T-helper 17 cell (primary cell): ENCODE data around the gene OR2V2. TPM values are rescaled to one million over a fixed set of nuclear protein-coding genes. Genes with fewer than 3 reads are reported as not detected.
"Not testable (repeated sequence)": the region's sequence is repeated elsewhere in the genome, so short reads cannot be mapped to it uniquely, and the experiment has no call there.

Experiments used
- ATAC-seq: fragments of 150-1000 bp; cut with Tn5 transposase; 2 replicates; pipeline ENCODE4 v1.10.0; 2021; ENCODE audit warnings: mild to moderate bottlenecking, moderate library complexity
- DNase-seq, 3 donors: peaks; one replicate each; pipeline versions ENCODE4 v3.0.0 to v3.0.0-alpha.2; 2020 to 2021
- H3K9me3 ChIP-seq: one replicate; pipeline ENCODE4 v1.7.0; 2013; ENCODE audit warnings: low read length, mild to moderate bottlenecking; ENCODE audit not compliant: control insufficient read depth, poor library complexity, severe bottlenecking
- H3K27ac Mint-ChIP-seq: one replicate; pipeline ENCODE4 v1.8.0; 2022; ENCODE audit warnings: mild to moderate bottlenecking, moderate library complexity, mixed read lengths
- H3K27me3 Mint-ChIP-seq: one replicate; pipeline ENCODE4 v1.8.0; 2022; ENCODE audit warnings: mixed read lengths
- H3K36me3 Mint-ChIP-seq: one replicate; pipeline ENCODE4 v1.8.0; 2022; ENCODE audit warnings: low read depth, mixed read lengths
- H3K4me1 Mint-ChIP-seq: one replicate; pipeline ENCODE4 v1.8.0; 2022; ENCODE audit warnings: mild to moderate bottlenecking, mixed read lengths
- H3K4me3 Mint-ChIP-seq: one replicate; pipeline ENCODE4 v1.8.0; 2022; ENCODE audit warnings: mild to moderate bottlenecking, moderate library complexity, mixed read lengths
- total RNA-seq, 4 donors: library from RNA in 2 of 4; stranded (reverse) in 2 of 4; gene quantifications; one replicate each; pipeline ENCODE4 v1.2.3 and lab custom pipeline; 2022 to 2026

OR2V2 gene
- total RNA-seq, 2 donors from 2014 or later = not detected

- no peaks in the 10 kb centered on the region for H3K9me3 ChIP-seq
- H3K27me3 Mint-ChIP-seq = peaks cover 80% of the 10 kb centered on the region
- H3K4me3 Mint-ChIP-seq = no peak overlapping the region
- DNase-seq (no peak), ATAC-seq (no peak)
- peaks cover 4% of the 10 kb centered on the region for H3K4me1 Mint-ChIP-seq
- no peak overlapping the region for H3K27ac Mint-ChIP-seq
- peaks cover 4% of the 10 kb centered on the region for H3K36me3 Mint-ChIP-seq
These were observed 39.7 kb upstream of the OR2V2 start for GRCh38 chr5:181107699-181108098.

DNA sequence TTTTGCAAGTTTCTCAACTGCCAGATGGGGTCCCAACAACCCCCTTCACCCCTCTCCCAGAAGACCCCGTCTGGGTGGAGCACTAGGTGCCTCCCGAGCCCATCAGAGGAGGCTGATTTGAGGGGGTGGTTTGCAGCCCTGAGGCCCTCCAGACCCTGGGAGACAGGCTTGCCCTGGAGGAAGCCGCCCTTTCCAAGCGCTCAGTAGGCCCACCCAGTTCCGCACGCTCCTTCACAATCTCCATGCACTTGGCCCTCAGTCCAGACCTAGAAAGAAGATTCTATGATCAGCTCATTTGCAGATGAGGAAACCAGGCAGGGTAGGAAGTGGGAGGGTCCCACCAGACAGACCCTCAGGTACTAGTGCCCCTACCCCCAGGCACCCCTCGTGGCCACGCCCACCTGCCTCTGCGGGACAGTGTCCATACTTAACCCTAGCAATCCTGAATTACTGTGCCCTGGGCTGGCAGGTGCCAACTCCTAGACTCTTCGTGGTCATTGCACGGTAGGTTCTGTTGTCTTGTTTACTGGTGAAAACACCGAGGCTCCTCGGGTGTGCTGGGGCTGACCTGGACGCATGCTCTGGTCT lies 38.7 kb upstream of the OR2V2 start:
- Mint-ChIP-seq H3K4me1 (peaks cover 4% of the 10 kb centered on the region), H3K27ac (no peak overlapping the region), H3K27me3 (peaks cover 80% of the 10 kb centered on the region), H3K4me3 (no peak overlapping the region), H3K36me3 (peaks cover 4% of the 10 kb centered on the region)
- no peaks in the 10 kb centered on the region for H3K9me3 ChIP-seq
- ATAC-seq (no peak), DNase-seq (no peak)

GRCh38 chr5:181109489-181110013 lies 37.8 kb upstream of the OR2V2 start:
- no peak for ATAC-seq
- Mint-ChIP-seq H3K27ac (no peak overlapping the region), H3K36me3 (peaks cover 4% of the 10 kb centered on the region), H3K4me1 (no peaks in the 10 kb centered on the region), H3K4me3 (no peak overlapping the region), H3K27me3 (peaks cover 80% of the 10 kb centered on the region)
- H3K9me3 ChIP-seq = no peaks in the 10 kb centered on the region
- no peak for DNase-seq

DNA sequence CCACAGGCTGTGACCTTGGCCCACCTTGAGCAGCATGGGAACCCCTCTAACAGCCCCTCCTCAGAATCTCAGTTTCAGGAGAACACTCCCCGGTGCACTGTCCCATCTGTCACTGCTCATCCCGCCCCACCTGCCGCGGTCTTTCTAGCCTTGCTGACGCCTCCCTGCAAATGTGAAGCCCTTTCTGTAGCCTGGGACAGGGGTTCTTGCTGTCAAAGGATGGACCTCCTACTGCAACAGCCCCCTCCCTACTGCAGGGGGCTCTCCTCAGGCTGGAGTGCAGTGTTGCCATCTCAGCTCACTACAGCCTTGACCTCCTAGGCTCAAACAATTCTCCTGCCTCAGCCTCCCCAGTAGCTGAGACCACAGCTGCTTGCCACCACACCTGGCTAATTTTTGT lies 36.4 kb upstream of the OR2V2 start:
- ATAC-seq (no peak), DNase-seq (no peak)
- Mint-ChIP-seq H3K27ac (no peak overlapping the region), H3K27me3 (peaks cover 81% of the 10 kb centered on the region), H3K4me1 (no peaks in the 10 kb centered on the region), H3K36me3 (peaks cover 2% of the 10 kb centered on the region), H3K4me3 (no peak overlapping the region)
- H3K9me3 ChIP-seq = no peaks in the 10 kb centered on the region

DNA sequence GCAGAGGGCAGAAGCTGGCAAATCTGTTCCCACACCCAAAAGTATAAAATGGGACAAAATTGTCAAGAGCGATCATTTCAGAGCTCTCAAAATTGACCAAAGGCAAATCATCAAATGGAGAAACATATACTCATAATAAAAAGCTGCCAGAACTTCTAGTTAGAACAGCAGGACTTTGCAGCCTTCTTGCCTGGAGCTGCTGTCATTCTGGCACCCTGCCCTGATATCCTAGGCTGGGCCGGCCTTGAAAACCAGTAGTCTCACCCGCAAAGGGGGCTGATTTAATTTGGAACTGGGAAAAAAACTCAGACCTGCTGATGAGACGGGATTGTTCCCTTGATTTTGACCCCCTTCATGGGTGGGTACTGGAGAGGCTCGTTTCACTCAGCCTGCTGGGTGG lies 34.9 kb upstream of the OR2V2 start:
- no peak overlapping the region for H3K4me3 Mint-ChIP-seq
- peaks cover 83% of the 10 kb centered on the region for H3K27me3 Mint-ChIP-seq
- no peaks in the 10 kb centered on the region for H3K9me3 ChIP-seq
- DNase-seq (no peak), ATAC-seq (no peak)
- H3K27ac Mint-ChIP-seq = no peak overlapping the region
- peaks cover 2% of the 10 kb centered on the region for H3K4me1 Mint-ChIP-seq
- peaks cover 4% of the 10 kb centered on the region for H3K36me3 Mint-ChIP-seq

GRCh38 chr5:181113572-181113971 lies 33.8 kb upstream of the OR2V2 start:
- peaks cover 83% of the 10 kb centered on the region for H3K27me3 Mint-ChIP-seq
- not testable (repeated sequence) for H3K4me3 Mint-ChIP-seq, H3K4me1 Mint-ChIP-seq, DNase-seq, H3K27ac Mint-ChIP-seq, H3K9me3 ChIP-seq, H3K36me3 Mint-ChIP-seq, ATAC-seq

GRCh38 chr5:181114284-181114843 lies 33.0 kb upstream of the OR2V2 start:
- ATAC-seq (no peak), DNase-seq (no peak)
- Mint-ChIP-seq H3K4me1 (peaks cover 2% of the 10 kb centered on the region), H3K36me3 (peaks cover 4% of the 10 kb centered on the region), H3K27me3 (peaks cover 83% of the 10 kb centered on the region), H3K27ac (no peak overlapping the region), H3K4me3 (no peak overlapping the region)
- H3K9me3 ChIP-seq = no peaks in the 10 kb centered on the region

DNA sequence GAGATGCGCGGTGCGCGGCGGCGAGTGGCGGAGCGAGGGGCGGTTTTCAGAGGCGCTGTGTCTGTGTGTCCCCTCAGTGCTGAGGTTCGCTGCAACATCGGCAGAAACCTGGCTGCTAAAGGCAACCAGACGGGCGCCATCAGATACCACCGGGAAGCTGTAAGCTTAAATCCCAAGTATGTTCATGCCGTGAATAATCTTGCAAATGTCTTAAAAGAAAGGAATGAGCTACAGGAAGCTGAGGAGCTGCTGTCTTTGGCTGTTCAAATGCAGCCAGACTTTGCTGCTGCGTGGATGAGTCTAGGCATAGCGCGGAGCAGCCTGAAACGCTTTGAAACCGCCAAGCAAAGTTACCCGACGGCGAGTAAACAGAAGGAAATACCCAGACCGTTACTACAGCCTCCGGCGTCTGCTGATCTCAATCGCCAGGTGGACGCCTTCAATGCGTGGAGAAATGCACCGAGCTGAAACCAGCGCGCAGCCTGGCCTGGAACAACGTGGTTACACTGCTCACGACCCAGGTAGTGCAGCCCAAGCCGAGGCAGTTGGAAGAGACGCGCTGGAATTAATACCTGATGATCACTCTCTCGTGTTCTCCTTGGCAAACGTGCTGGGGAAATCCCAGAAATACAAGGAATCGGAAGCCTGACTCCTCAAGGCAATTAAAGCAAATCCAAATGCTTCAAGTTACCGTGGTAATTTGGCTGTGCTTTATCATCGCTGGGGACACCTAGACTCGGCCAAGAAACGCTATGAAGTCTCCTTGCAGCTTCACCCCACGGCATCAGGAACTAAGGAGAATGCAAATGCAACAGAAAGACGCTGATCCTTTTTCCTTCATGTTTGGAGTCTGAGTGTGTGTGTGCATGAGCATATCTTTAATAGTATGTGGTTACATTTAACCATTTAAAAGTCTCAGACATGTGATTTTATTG lies 32.3 kb upstream of the OR2V2 start:
- peaks cover 76% of the 10 kb centered on the region for H3K27me3 Mint-ChIP-seq
- no peak for ATAC-seq
- no peak overlapping the region for H3K27ac Mint-ChIP-seq

DNA sequence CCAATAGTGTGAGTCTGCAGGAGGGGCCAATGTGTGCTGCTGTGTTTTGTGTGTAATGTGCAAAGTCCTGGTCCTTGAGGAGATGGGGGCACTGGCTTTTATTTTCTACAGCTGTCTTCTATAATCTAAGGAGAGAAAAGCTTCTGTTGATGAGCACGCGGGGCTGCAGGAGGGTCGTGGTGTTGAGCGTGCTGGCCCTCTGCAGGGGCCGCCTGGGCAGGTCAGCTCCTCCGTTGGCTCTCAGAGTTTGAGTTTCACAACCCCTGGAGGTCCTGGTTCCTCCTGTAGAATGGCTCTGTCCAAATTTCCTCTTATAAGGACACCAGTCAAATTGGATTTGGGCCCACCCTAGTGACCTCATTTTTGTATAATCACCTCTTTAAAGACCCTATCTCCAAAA lies 29.0 kb upstream of the OR2V2 start:
- no peak overlapping the region for H3K27ac Mint-ChIP-seq
- no peak for ATAC-seq
- H3K9me3 ChIP-seq = no peaks in the 10 kb centered on the region
- DNase-seq = no peak
- peaks cover 84% of the 10 kb centered on the region for H3K27me3 Mint-ChIP-seq
- H3K4me1 Mint-ChIP-seq = peaks cover 2% of the 10 kb centered on the region
- H3K4me3 Mint-ChIP-seq = no peak overlapping the region
- peaks cover 4% of the 10 kb centered on the region for H3K36me3 Mint-ChIP-seq

More for the DNA sequence above, 32.3 kb upstream of the OR2V2 start:
- Mint-ChIP-seq H3K4me3 (no peak overlapping the region), H3K36me3 (peaks cover 4% of the 10 kb centered on the region), H3K4me1 (peaks cover 2% of the 10 kb centered on the region)
- DNase-seq = no peak
- no peaks in the 10 kb centered on the region for H3K9me3 ChIP-seq

GRCh38 chr5:181119105-181119504 lies 28.3 kb upstream of the OR2V2 start:
- Mint-ChIP-seq H3K4me1 (peaks cover 2% of the 10 kb centered on the region), H3K36me3 (peaks cover 4% of the 10 kb centered on the region), H3K27me3 (peaks cover 83% of the 10 kb centered on the region), H3K4me3 (no peak overlapping the region), H3K27ac (no peak overlapping the region)
- no peaks in the 10 kb centered on the region for H3K9me3 ChIP-seq
- ATAC-seq (no peak), DNase-seq (no peak)

DNA sequence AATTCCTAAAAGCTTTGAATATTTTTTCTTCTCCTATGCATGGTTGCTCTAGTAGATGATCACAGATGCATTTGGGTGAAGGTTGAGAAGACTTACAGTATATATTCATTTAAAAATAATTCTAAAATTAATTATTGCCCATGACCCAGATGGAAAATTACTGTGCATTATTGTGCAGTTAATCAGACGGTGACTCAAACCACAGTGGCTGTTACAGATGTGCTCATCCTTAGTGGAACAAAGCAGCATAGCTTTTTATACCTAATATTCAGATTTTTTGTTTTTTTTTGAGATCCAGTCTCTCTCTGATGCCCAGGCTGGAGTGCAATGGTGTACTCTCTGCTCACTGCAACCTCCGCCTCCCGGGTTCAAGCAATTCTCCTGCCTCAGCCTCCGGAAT lies 27.1 kb upstream of the OR2V2 start:
- DNase-seq = no peak
- H3K36me3 Mint-ChIP-seq = peaks cover 2% of the 10 kb centered on the region
- H3K4me1 Mint-ChIP-seq = peaks cover 2% of the 10 kb centered on the region
- no peak overlapping the region for H3K27ac Mint-ChIP-seq
- no peaks in the 10 kb centered on the region for H3K9me3 ChIP-seq
- ATAC-seq = no peak
- H3K4me3 Mint-ChIP-seq = no peak overlapping the region
- peaks cover 82% of the 10 kb centered on the region for H3K27me3 Mint-ChIP-seq

DNA sequence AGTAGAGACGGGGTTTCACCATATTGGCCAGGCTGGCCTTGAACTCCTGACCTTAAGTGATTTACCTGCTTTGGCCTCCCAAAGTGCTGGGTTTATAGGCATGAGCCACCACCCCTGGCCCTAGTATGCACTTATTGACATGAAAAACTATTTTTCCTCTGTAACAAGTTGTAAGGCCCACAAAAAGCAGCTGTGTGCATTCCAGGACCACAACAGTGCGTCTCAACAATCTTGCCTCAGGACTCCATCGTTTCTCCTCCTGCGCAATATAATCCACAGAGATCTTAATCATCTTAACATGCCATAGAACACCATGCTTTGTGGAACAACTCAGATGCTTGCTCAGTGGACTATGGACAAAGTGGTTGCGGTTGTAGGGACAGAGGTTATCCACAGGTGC lies 26.6 kb upstream of the OR2V2 start:
- peaks cover 82% of the 10 kb centered on the region for H3K27me3 Mint-ChIP-seq
- no peaks in the 10 kb centered on the region for H3K9me3 ChIP-seq

More for the DNA sequence above, 26.6 kb upstream of the OR2V2 start:
- Mint-ChIP-seq H3K36me3 (peaks cover 2% of the 10 kb centered on the region), H3K27ac (no peak overlapping the region), H3K4me1 (peaks cover 2% of the 10 kb centered on the region), H3K4me3 (no peak overlapping the region)
- no peak for DNase-seq
- no peak for ATAC-seq
